Liver (tissue), 9 donors: ENCODE measurements around the gene ELL. TPM values are rescaled to one million over a fixed set of nuclear protein-coding genes. Genes with fewer than 3 reads are reported as not detected.

ENCODE experiments used
- DNase-seq: peaks from one replicate; pipeline ENCODE4 v3.0.0-alpha.2; 2017; ENCODE audit warnings: low spot score
- H3K27ac ChIP-seq, 2 donors: one replicate each; pipeline ENCODE4 v1.7.0; 2013; ENCODE audit warnings: inconsistent platforms in 2 of 2, low read length in 2 of 2, control low read depth in 1 of 2, low read depth in 1 of 2, mild to moderate bottlenecking in 1 of 2
- H3K27me3 ChIP-seq, 4 donors: one replicate each; pipeline versions ENCODE4 v1.6.1 to v1.7.0; 2013; ENCODE audit warnings: low read length in 3 of 4, inconsistent platforms in 1 of 4, mild to moderate bottlenecking in 1 of 4, moderate library complexity in 1 of 4; ENCODE audit not compliant: control insufficient read depth in 4 of 4, insufficient read depth in 4 of 4
- H3K36me3 ChIP-seq, 4 donors: one replicate each; pipeline versions ENCODE4 v1.6.1 to v1.7.0; 2013; ENCODE audit warnings: low read length in 3 of 4, mild to moderate bottlenecking in 3 of 4, low read depth in 1 of 4, moderate library complexity in 1 of 4; ENCODE audit not compliant: control insufficient read depth in 4 of 4, insufficient read depth in 3 of 4
- H3K4me1 ChIP-seq, 4 donors: one replicate each; pipeline versions ENCODE4 v1.6.1 to v1.7.0; 2013; ENCODE audit warnings: low read length in 3 of 4, mild to moderate bottlenecking in 3 of 4, moderate library complexity in 1 of 4; ENCODE audit not compliant: control insufficient read depth in 4 of 4, insufficient read depth in 4 of 4
- H3K4me3 ChIP-seq, 3 donors: one replicate each; pipeline versions ENCODE4 v1.6.1 to v1.7.0; 2013; ENCODE audit warnings: low read length in 3 of 3, control low read depth in 1 of 3, low read depth in 1 of 3, mild to moderate bottlenecking in 1 of 3
- H3K9ac ChIP-seq, 2 donors: one replicate each; pipeline ENCODE4 v1.7.0; 2013; ENCODE audit warnings: low read length in 2 of 2, mild to moderate bottlenecking in 2 of 2, moderate library complexity in 2 of 2, control low read depth in 1 of 2, low read depth in 1 of 2
- H3K9me3 ChIP-seq, 4 donors: one replicate each; pipeline versions ENCODE4 v1.6.1 to v1.7.0; 2013; ENCODE audit warnings: low read length in 3 of 4; ENCODE audit not compliant: control insufficient read depth in 4 of 4
- ATF3 ChIP-seq: IDR thresholded peaks from 2 replicates; pipeline ENCODE4 v1.6.1; 2016; ENCODE audit warnings: antibody characterized with exemption
- CTCF ChIP-seq: fragments of 150-350 bp; IDR thresholded peaks from 2 replicates; pipeline ENCODE4 v1.5.1; 2017; ENCODE audit warnings: improper control_type of control experiment, low read depth, low read length; ENCODE audit not compliant: missing input control
- EGR1 ChIP-seq, 2 donors: IDR thresholded peaks; 2 replicates each; pipeline ENCODE4 v1.6.1; 2016 to 2018; ENCODE audit warnings: antibody characterized with exemption in 2 of 2, low read depth in 2 of 2
- FOXA1 ChIP-seq: IDR thresholded peaks from 2 replicates; pipeline ENCODE4 v1.6.1; 2016; ENCODE audit warnings: antibody characterized with exemption
- FOXA2 ChIP-seq: IDR thresholded peaks from 2 replicates; pipeline ENCODE4 v1.6.1; 2016; ENCODE audit warnings: antibody characterized with exemption
- GABPA ChIP-seq, 2 donors: IDR thresholded peaks in 1 of 2; conservative IDR thresholded peaks in 1 of 2; 2 replicates each; pipeline ENCODE4 v1.6.1; 2016; ENCODE audit warnings: antibody characterized with exemption in 2 of 2, mild to moderate bottlenecking in 1 of 2, moderate library complexity in 1 of 2
- HNF4A ChIP-seq, 2 donors: conservative IDR thresholded peaks; 2 replicates each; pipeline ENCODE4 v1.6.1; 2016; ENCODE audit warnings: antibody characterized with exemption in 2 of 2, mild to moderate bottlenecking in 2 of 2
- HNF4G ChIP-seq: IDR thresholded peaks from 2 replicates; pipeline ENCODE4 v1.6.1; 2016; ENCODE audit warnings: antibody characterized with exemption
- JUND ChIP-seq, 2 donors: IDR thresholded peaks; 2 replicates each; pipeline ENCODE4 v1.6.1; 2016; ENCODE audit warnings: antibody characterized with exemption in 2 of 2
- NR2F2 ChIP-seq: IDR thresholded peaks from 2 replicates; pipeline ENCODE4 v1.6.1; 2016; ENCODE audit warnings: antibody characterized with exemption
- RAD21 ChIP-seq, 2 donors: IDR thresholded peaks; 2 replicates each; pipeline ENCODE4 v1.6.1; 2016; ENCODE audit warnings: antibody characterized with exemption in 2 of 2, mild to moderate bottlenecking in 2 of 2
- REST ChIP-seq: IDR thresholded peaks from 2 replicates; pipeline ENCODE4 v1.6.1; 2016; ENCODE audit warnings: antibody characterized with exemption, mild to moderate bottlenecking
- SP1 ChIP-seq: IDR thresholded peaks from 2 replicates; pipeline ENCODE4 v1.6.1; 2018; ENCODE audit warnings: antibody characterized with exemption, mild to moderate bottlenecking
- TAF1 ChIP-seq: conservative IDR thresholded peaks from 2 replicates; pipeline ENCODE4 v1.6.1; 2016; ENCODE audit warnings: antibody characterized with exemption, mild to moderate bottlenecking
- YY1 ChIP-seq: IDR thresholded peaks from 2 replicates; pipeline ENCODE4 v1.6.1; 2016; ENCODE audit warnings: antibody characterized with exemption, mild to moderate bottlenecking
- ZBTB33 ChIP-seq: IDR thresholded peaks from 2 replicates; pipeline ENCODE4 v1.6.1; 2016; ENCODE audit warnings: antibody characterized with exemption
- WGBS: extraction: QIAGEN DNeasy Blood & Tissue Kit; methylation state at CpG from one replicate; pipeline ENCODE4 v1.1.7; 2013; 5-methylcytosine and 5-hydroxymethylcytosine counted together
- polyA plus RNA-seq, 2 donors: library from polyadenylated mRNA; stranded (reverse) in 1 of 2; unstranded in 1 of 2; fragments of 200-250 nt in 1 of 2; fragments of >200 nt in 1 of 2; fragmentation: Nextera tagmentation in 1 of 2; extraction: Ambion mirVana in 1 of 2; gene quantifications; one replicate each; pipeline versions ENCODE4 v1.2.1 to v1.2.3, GENCODE V29; 2013 to 2015
- total RNA-seq, 2 donors: library from RNA; depleted of rRNA; stranded (reverse); fragments of >200 nt; gene quantifications; one replicate each; pipeline ENCODE4 v1.2.3, GENCODE V29; 2014
- donor health status: healthy.
- donor health status: healthy.
- donor health status: healthy.
- donor health status: healthy.
- donor health status: healthy.

Gene ELL
- total and polyA plus RNA-seq, 4 donors = 4.5 to 10.5 (median 6.6) TPM

GRCh38 chr19:18468517-18468916 is 53.4 kb downstream of the ELL start:
- H3K4me3 ChIP-seq = no peak overlapping the region
- TF ChIP-seq HNF4A (conservative IDR thresholded peaks at IDR 0.05) = no peak
- peaks cover 0 to 6% (median 0%) of the 10 kb centered on the region in 4 donors for H3K36me3 ChIP-seq
- WGBS = 57% methylated on average over 3 of the region's 3 CpGs
- no peak for DNase-seq
- H3K27me3 ChIP-seq = no peaks in the 10 kb centered on the region
- H3K4me1 ChIP-seq = peaks cover 26 to 63% (median 51%) of the 10 kb centered on the region in 4 donors
- H3K27ac ChIP-seq = peak overlapping the region in 1 of 2 donors; percentile 18
- H3K9ac ChIP-seq = peak overlapping the region in 1 of 2 donors; percentile 27
- H3K9me3 ChIP-seq = no peaks in the 10 kb centered on the region

GRCh38 chr19:18467978-18468377 is 53.9 kb downstream of the ELL start:
- 85% methylated on average over 3 of the region's 3 CpGs for WGBS
- H3K27ac ChIP-seq = peak overlapping the region in 1 of 2 donors; percentile 15
- H3K27me3 ChIP-seq = no peaks in the 10 kb centered on the region
- peaks cover 0 to 6% (median 0%) of the 10 kb centered on the region in 4 donors for H3K36me3 ChIP-seq
- no peak for DNase-seq
- H3K9me3 ChIP-seq = no peaks in the 10 kb centered on the region
- H3K4me1 ChIP-seq = peaks cover 26 to 63% (median 51%) of the 10 kb centered on the region in 4 donors
- no peak overlapping the region for H3K9ac ChIP-seq
- no peak overlapping the region for H3K4me3 ChIP-seq
- TF ChIP-seq NR2F2 = no peak
- TF ChIP-seq FOXA1 = no peak
- no peak for TF ChIP-seq RAD21 (IDR thresholded peaks at IDR 0.05)
- no peak for TF ChIP-seq ZBTB33
- no peak for TF ChIP-seq TAF1
- no peak for TF ChIP-seq SP1
- TF ChIP-seq HNF4G = no peak
- TF ChIP-seq FOXA2 = no peak
- TF ChIP-seq CTCF = no peak
- TF ChIP-seq HNF4A (conservative IDR thresholded peaks at IDR 0.05) = no peak
- TF ChIP-seq REST = no peak
- TF ChIP-seq EGR1 (IDR thresholded peaks at IDR 0.05; ENCODE audit: low read depth in 2 of 2) = no peak
- no peak for TF ChIP-seq YY1
- no peak for TF ChIP-seq JUND (IDR thresholded peaks at IDR 0.05)
- no peak for TF ChIP-seq ATF3
- no peak for TF ChIP-seq GABPA (IDR thresholded peaks at IDR 0.05 in 1 of 2, conservative IDR thresholded peaks at IDR 0.05 in 1 of 2)
